Loucy (cell line): ENCODE measurements around the gene FAM131C.

Source experiments
- CTCF ChIP-seq: fragments of 200-600 bp; sonication (generic); conservative IDR thresholded peaks from 2 replicates; pipeline ENCODE4 v1.5.1; 2014; ENCODE audit warnings: mild to moderate bottlenecking, antibody characterized with exemption, low read length
- EZH2phosphoT487 ChIP-seq: fragments of 200-600 bp; IDR thresholded peaks from 2 replicates; pipeline ENCODE4 v1.6.1; 2018; ENCODE audit warnings: antibody characterized with exemption, mild to moderate bottlenecking, moderate library complexity, borderline replicate concordance

GRCh38 chr1:16015491-16015890 is 58.0 kb downstream of the FAM131C start:
- TF ChIP-seq EZH2phosphoT487 (no peak), CTCF (no peak)
